Neuronal stem cell (in vitro differentiated cells): ENCODE data around the gene ERP27.

Experiments
- DNase-seq: peaks from one replicate; pipeline ENCODE4 v3.0.0-alpha.2; 2013; ENCODE audit warnings: low spot score
- H2AFZ ChIP-seq: one replicate; pipeline ENCODE4 v1.6.1; 2013; ENCODE audit warnings: mild to moderate bottlenecking, low read length, inconsistent platforms
- H2AK5ac ChIP-seq: 2 replicates; pipeline ENCODE4 v1.6.1; 2013; ENCODE audit warnings: low read depth, mild to moderate bottlenecking, inconsistent platforms, low read length, moderate library complexity, mixed read lengths
- H2BK120ac ChIP-seq: 2 replicates; pipeline ENCODE4 v1.6.1; 2013; ENCODE audit warnings: low read depth, mild to moderate bottlenecking, inconsistent platforms, low read length, moderate library complexity, mixed read lengths
- H2BK12ac ChIP-seq: one replicate; pipeline ENCODE4 v1.6.1; 2013; ENCODE audit warnings: low read length, inconsistent platforms
- H2BK15ac ChIP-seq: 2 replicates; pipeline ENCODE4 v1.6.1; 2013; ENCODE audit warnings: mild to moderate bottlenecking, low read length, inconsistent platforms, mixed read lengths
- H2BK5ac ChIP-seq: one replicate; pipeline ENCODE4 v1.6.1; 2013; ENCODE audit warnings: inconsistent platforms, mild to moderate bottlenecking, low read length, moderate library complexity
- H3K14ac ChIP-seq: one replicate; pipeline ENCODE4 v1.6.1; 2013; ENCODE audit warnings: low read length, inconsistent platforms
- H3K18ac ChIP-seq: 2 replicates; pipeline ENCODE4 v1.6.1; 2013; ENCODE audit warnings: low read length, inconsistent platforms
- H3K23ac ChIP-seq: 2 replicates; pipeline ENCODE4 v1.6.1; 2013; ENCODE audit warnings: low read depth, mild to moderate bottlenecking, mixed read lengths, low read length, inconsistent platforms; ENCODE audit not compliant: poor library complexity
- H3K27ac ChIP-seq: replicated peaks from 3 replicates; pipeline ENCODE4 v1.5.1; 2013; ENCODE audit warnings: low read length, inconsistent platforms
- H3K27me3 ChIP-seq, 3 experiments: 2 replicates each; pipeline ENCODE4 v1.6.1; 2013; ENCODE audit warnings: low read length in 3 of 3, mild to moderate bottlenecking in 2 of 3, inconsistent platforms in 1 of 3, low read depth in 1 of 3, mixed read lengths in 1 of 3, moderate library complexity in 1 of 3; ENCODE audit not compliant: control insufficient read depth in 3 of 3, insufficient read depth in 3 of 3
- H3K36me3 ChIP-seq, 2 donors: replicated peaks in 1 of 2; 2 replicates each; pipeline ENCODE4 v1.6.1; 2013; ENCODE audit warnings: low read length in 2 of 2; ENCODE audit not compliant: control insufficient read depth in 2 of 2, insufficient read depth in 2 of 2
- H3K4ac ChIP-seq: 2 replicates; pipeline ENCODE4 v1.6.1; 2013; ENCODE audit warnings: inconsistent platforms, mild to moderate bottlenecking, low read length, moderate library complexity
- H3K4me1 ChIP-seq, 2 donors: 1 replicate in 1 of 2; 2 replicates in 1 of 2; pipeline ENCODE4 v1.6.1; 2013; ENCODE audit warnings: low read length in 2 of 2, low read depth in 1 of 2; ENCODE audit not compliant: control insufficient read depth in 2 of 2, insufficient read depth in 1 of 2
- H3K4me2 ChIP-seq: one replicate; pipeline ENCODE4 v1.6.1; 2013; ENCODE audit warnings: mild to moderate bottlenecking, low read length, inconsistent platforms; ENCODE audit not compliant: insufficient read depth, poor library complexity, severe bottlenecking
- H3K4me3 ChIP-seq, 2 donors: 2 replicates each; pipeline ENCODE4 v1.5.1; 2013; ENCODE audit warnings: low read length in 2 of 2, mild to moderate bottlenecking in 2 of 2, inconsistent platforms in 1 of 2, moderate library complexity in 1 of 2
- H3K79me1 ChIP-seq: one replicate; pipeline ENCODE4 v1.6.1; 2013; ENCODE audit warnings: low read depth, mild to moderate bottlenecking, inconsistent platforms, low read length, moderate library complexity
- H3K9ac ChIP-seq: one replicate; pipeline ENCODE4 v1.6.1; 2013; ENCODE audit warnings: mild to moderate bottlenecking, low read depth, low read length, inconsistent platforms; ENCODE audit not compliant: poor library complexity
- H3K9me3 ChIP-seq, 2 donors: replicated peaks in 1 of 2; 2 replicates each; pipeline versions ENCODE3 to v1.6.1; 2013; ENCODE audit warnings: low read length in 2 of 2, mild to moderate bottlenecking in 2 of 2, inconsistent platforms in 1 of 2, low read depth in 1 of 2, mixed read lengths in 1 of 2, moderate library complexity in 1 of 2; ENCODE audit not compliant: control insufficient read depth in 2 of 2, insufficient read depth in 1 of 2
- H4K8ac ChIP-seq: one replicate; pipeline ENCODE4 v1.6.1; 2013; ENCODE audit warnings: low read depth, mild to moderate bottlenecking, inconsistent platforms, low read length, moderate library complexity
- H4K91ac ChIP-seq: one replicate; pipeline ENCODE4 v1.6.1; 2013; ENCODE audit warnings: low read length, low read depth, mild to moderate bottlenecking, inconsistent platforms; ENCODE audit not compliant: poor library complexity
- WGBS, 2 donors: extraction: QIAGEN DNeasy Blood & Tissue Kit; methylation state at CpG; one replicate each; pipeline ENCODE4 v1.1.7; 2013; ENCODE audit warnings: missing lambda C conversion rate in 2 of 2, mixed read lengths in 1 of 2; ENCODE audit not compliant: insufficient read length in 2 of 2, insufficient replicate concordance in 1 of 2; ENCODE audit errors: extremely low coverage in 2 of 2; 5-methylcytosine and 5-hydroxymethylcytosine counted together

Gene ERP27

GRCh38 chr12:14979468-14979867 lies 41.1 kb upstream of the ERP27 start:
- no peaks in the 10 kb centered on the region for H3K36me3 ChIP-seq
- H3K4me2 ChIP-seq = no peak overlapping the region
- H4K8ac ChIP-seq = no peak overlapping the region
- no peak overlapping the region for H2BK15ac ChIP-seq
- no peak overlapping the region for H3K4ac ChIP-seq
- no peak overlapping the region for H3K4me3 ChIP-seq
- no peaks in the 10 kb centered on the region for H3K4me1 ChIP-seq
- H4K91ac ChIP-seq = no peak overlapping the region
- H2BK5ac ChIP-seq = no peak overlapping the region
- H2BK120ac ChIP-seq = no peak overlapping the region
- no peak overlapping the region for H2AK5ac ChIP-seq
- no peaks in the 10 kb centered on the region for H3K9me3 ChIP-seq
- no peak overlapping the region for H3K23ac ChIP-seq
- H3K79me1 ChIP-seq = no peaks in the 10 kb centered on the region
- H2BK12ac ChIP-seq = no peak overlapping the region
- H3K27me3 ChIP-seq = peaks cover 0 to 6% (median 0%) of the 10 kb centered on the region in 3 experiments
- no peak overlapping the region for H3K9ac ChIP-seq
- H3K14ac ChIP-seq = no peak overlapping the region
- no peak overlapping the region for H3K18ac ChIP-seq
- H3K27ac ChIP-seq = no peak overlapping the region
- no peak for DNase-seq
- H2AFZ ChIP-seq = no peak overlapping the region

- H3K23ac ChIP-seq = no peak overlapping the region
- H2BK15ac ChIP-seq = no peak overlapping the region
- peaks cover 0 to 2% of the 10 kb centered on the region in 2 donors for H3K4me1 ChIP-seq
- H3K27me3 ChIP-seq = peaks cover 0 to 8% (median 0%) of the 10 kb centered on the region in 3 experiments
- no peak overlapping the region for H3K4me3 ChIP-seq
- H4K91ac ChIP-seq = no peak overlapping the region
- no peak overlapping the region for H2BK120ac ChIP-seq
- H3K27ac ChIP-seq = no peak overlapping the region
- H2BK12ac ChIP-seq = no peak overlapping the region
- H3K9me3 ChIP-seq = no peaks in the 10 kb centered on the region
- H3K9ac ChIP-seq = no peak overlapping the region
- no peak overlapping the region for H2AK5ac ChIP-seq
- no peak overlapping the region for H3K18ac ChIP-seq
- H3K14ac ChIP-seq = no peak overlapping the region
- no peak overlapping the region for H4K8ac ChIP-seq
- no peak overlapping the region for H2AFZ ChIP-seq
- H3K36me3 ChIP-seq = no peaks in the 10 kb centered on the region
- no peak for DNase-seq
- H3K79me1 ChIP-seq = no peaks in the 10 kb centered on the region
- no peak overlapping the region for H3K4ac ChIP-seq
- no peak overlapping the region for H3K4me2 ChIP-seq
- no CpG with 5 or more reads among the region's 3 CpGs for WGBS, 2 donors
- H2BK5ac ChIP-seq = no peak overlapping the region
Measured at GRCh38 chr12:14976658-14977057, 38.3 kb upstream of the ERP27 start.

- H3K23ac ChIP-seq = no peak overlapping the region
- H3K27ac ChIP-seq = no peak overlapping the region
- no peak overlapping the region for H2BK120ac ChIP-seq
- H3K4me2 ChIP-seq = no peak overlapping the region
- H3K9me3 ChIP-seq = no peaks in the 10 kb centered on the region
- H3K4me1 ChIP-seq = peaks cover 0 to 2% of the 10 kb centered on the region in 2 donors
- no peak overlapping the region for H2AK5ac ChIP-seq
- H2AFZ ChIP-seq = no peak overlapping the region
- no peak overlapping the region for H3K18ac ChIP-seq
- H4K91ac ChIP-seq = no peak overlapping the region
- H2BK12ac ChIP-seq = no peak overlapping the region
- H3K9ac ChIP-seq = no peak overlapping the region
- H3K36me3 ChIP-seq = no peaks in the 10 kb centered on the region
- H3K79me1 ChIP-seq = no peaks in the 10 kb centered on the region
- H3K4ac ChIP-seq = no peak overlapping the region
- H2BK5ac ChIP-seq = no peak overlapping the region
- H3K4me3 ChIP-seq = no peak overlapping the region
- no peak overlapping the region for H2BK15ac ChIP-seq
- peaks cover 0 to 7% (median 0%) of the 10 kb centered on the region in 3 experiments for H3K27me3 ChIP-seq
- H4K8ac ChIP-seq = no peak overlapping the region
- DNase-seq = no peak
- WGBS, 2 donors = no CpG with 5 or more reads among the region's 4 CpGs
- H3K14ac ChIP-seq = no peak overlapping the region
Measured at GRCh38 chr12:14975457-14975856, 37.1 kb upstream of the ERP27 start.

- Histone ChIP-seq H3K14ac (no peak overlapping the region), H3K36me3 (no peaks in the 10 kb centered on the region), H2AFZ (no peak overlapping the region), H3K4ac (no peak overlapping the region), H3K4me1 (peaks cover 0 to 2% of the 10 kb centered on the region in 2 donors), H3K27ac (no peak overlapping the region), H3K9ac (no peak overlapping the region), H3K4me2 (no peak overlapping the region), H2AK5ac (no peak overlapping the region), H4K8ac (no peak overlapping the region), H3K79me1 (no peaks in the 10 kb centered on the region), H3K23ac (no peak overlapping the region), H3K18ac (no peak overlapping the region), H2BK15ac (no peak overlapping the region), H3K4me3 (no peak overlapping the region), H2BK5ac (no peak overlapping the region), H4K91ac (no peak overlapping the region), H3K9me3 (no peaks in the 10 kb centered on the region), H2BK12ac (no peak overlapping the region), H2BK120ac (no peak overlapping the region), H3K27me3 (peaks cover 0 to 5% (median 0%) of the 10 kb centered on the region in 3 experiments)
- WGBS, 2 donors = no CpG with 5 or more reads among the region's 3 CpGs
- DNase-seq = no peak
Measured at GRCh38 chr12:14974633-14975032, 36.3 kb upstream of the ERP27 start.
